Measurements from ENCODE around the gene SHMT2.

- TF ChIP-seq CTCF (IDR thresholded peaks at IDR 0.05) (no peak), POLR2A (IDR thresholded peaks at IDR 0.05) (no peak)
These were observed 23.6 kb upstream of the SHMT2 start for GRCh38 chr12:57205931-57206330.
